ENCODE measurements around the gene VAPB. TPM values are rescaled to one million over a fixed set of nuclear protein-coding genes. Genes with fewer than 3 reads are reported as not detected.

Gene VAPB
- total RNA-seq, 1 experiment from 2014 or later = 65.1 TPM

GRCh38 chr20:58339741-58340140, 49.3 kb upstream of the VAPB start:
- H2BK20ac ChIP-seq (ENCODE audit: low read depth, low read length, poor library complexity, severe bottlenecking) = no peak overlapping the region
- H3K23ac ChIP-seq (ENCODE audit: insufficient read length, low read depth, low read length) = no peak overlapping the region
- no peak overlapping the region for H2AFZ ChIP-seq (ENCODE audit: low read length)
- H3K79me2 ChIP-seq (ENCODE audit: insufficient read depth, low read length) = no peaks in the 10 kb centered on the region
- H2BK12ac ChIP-seq (ENCODE audit: insufficient read length, low read depth, low read length) = no peak overlapping the region
- H3T11ph ChIP-seq (ENCODE audit: low read length) = no peak overlapping the region
- no peak overlapping the region for H2BK5ac ChIP-seq (ENCODE audit: insufficient read length, low read length)
- no peak overlapping the region for H3K14ac ChIP-seq (ENCODE audit: insufficient read depth, low read length)
- H3K27ac ChIP-seq (ENCODE audit: insufficient read length, low read depth, low read length) = no peak overlapping the region
- H4K20me1 ChIP-seq (ENCODE audit: control insufficient read depth, insufficient read depth, insufficient read length) = no peaks in the 10 kb centered on the region
- H3K4me3 Mint-ChIP-seq = no peak overlapping the region
- H3K4me1 ChIP-seq (ENCODE audit: insufficient read depth, low read length) = peaks cover 6% of the 10 kb centered on the region; the same call in 1 of the 2 replicates
- peaks cover 6 to 10% (median 8%) of the 10 kb centered on the region in 3 experiments; a peak in 5 of 7 replicates for H3K36me3 Mint-ChIP-seq (ENCODE audit: insufficient read depth in 1 of 3, low read depth in 3 of 3)
- peaks cover 16 to 17% of the 10 kb centered on the region in 2 experiments for H3K4me1 Mint-ChIP-seq
- WGBS (ENCODE audit: extremely low coverage, insufficient read length, low lambda C conversion rate) = no CpG with 5 or more reads among the region's 6 CpGs
- no peak overlapping the region for H2BK120ac ChIP-seq (ENCODE audit: low read depth, low read length, poor library complexity, severe bottlenecking)
- H3K79me1 ChIP-seq (ENCODE audit: insufficient read depth, low read depth, low read length, poor library complexity, severe bottlenecking) = no peaks in the 10 kb centered on the region
- H3K23me2 ChIP-seq (ENCODE audit: insufficient read length, low read depth, low read length, poor library complexity, severe bottlenecking) = no peaks in the 10 kb centered on the region
- no peak overlapping the region for H4K8ac ChIP-seq (replicated peaks; ENCODE audit: insufficient read length, low read depth, low read length)
- no peak overlapping the region for H3K9ac ChIP-seq (ENCODE audit: extremely low read depth, insufficient read length, low read length)
- H2BK15ac ChIP-seq (ENCODE audit: low read depth, low read length) = no peak overlapping the region
- no peaks in the 10 kb centered on the region for H3K27me3 ChIP-seq (ENCODE audit: insufficient read depth, low read length)
- no peak overlapping the region for H3K56ac ChIP-seq (ENCODE audit: insufficient read length, low read depth, low read length)
- H3K9me3 ChIP-seq (ENCODE audit: control insufficient read depth, low read depth, low read length) = no peaks in the 10 kb centered on the region
- DNase-seq = no peak
- TF ChIP-seq CTCF (conservative IDR thresholded peaks at IDR 0.05) = no peak
- H2AK5ac ChIP-seq (ENCODE audit: insufficient read length, low read length) = no peak overlapping the region
- H3K27ac Mint-ChIP-seq = peak overlapping the region in 1 of 3 experiments; percentile 3; a peak in 1 of 7 replicates
- no peaks in the 10 kb centered on the region for H3K9me3 Mint-ChIP-seq
- H3K4ac ChIP-seq (ENCODE audit: low read depth, low read length) = no peak overlapping the region
- H3K18ac ChIP-seq (ENCODE audit: insufficient read length, low read depth, low read length) = no peak overlapping the region
- no peak overlapping the region for H4K5ac ChIP-seq (ENCODE audit: insufficient read length, low read depth, low read length)
- no peak overlapping the region for H4K91ac ChIP-seq (ENCODE audit: insufficient read length, low read depth, low read length)
- H3K27me3 Mint-ChIP-seq (ENCODE audit: low read depth) = no peaks in the 10 kb centered on the region
- no peak overlapping the region for H3K4me2 ChIP-seq (ENCODE audit: insufficient read depth, insufficient read length, low read length)
